ENCODE results near the gene PUS10.
A peak's percentile ranks its signal among the peaks of the same experiment; 100 is the strongest.
"Not testable (repeated sequence)": the region's sequence is repeated elsewhere in the genome, so short reads cannot be mapped to it uniquely, and the experiment has no call there.

PUS10 gene

GRCh38 chr2:60992985-60993392, 25.1 kb downstream of the PUS10 start:
- peaks cover 13% of the 10 kb centered on the region for H3K4me1 Mint-ChIP-seq (ENCODE audit: low read depth)
- peaks cover 6% of the 10 kb centered on the region for H3K9me3 Mint-ChIP-seq
- peak overlapping the region; percentile 67 for H3K27ac Mint-ChIP-seq
- peaks cover 18% of the 10 kb centered on the region for H3K36me3 Mint-ChIP-seq (ENCODE audit: low read depth)
- H3K27me3 Mint-ChIP-seq = no peaks in the 10 kb centered on the region
- no peak overlapping the region for H3K4me3 Mint-ChIP-seq
- no peak for DNase-seq

DNA sequence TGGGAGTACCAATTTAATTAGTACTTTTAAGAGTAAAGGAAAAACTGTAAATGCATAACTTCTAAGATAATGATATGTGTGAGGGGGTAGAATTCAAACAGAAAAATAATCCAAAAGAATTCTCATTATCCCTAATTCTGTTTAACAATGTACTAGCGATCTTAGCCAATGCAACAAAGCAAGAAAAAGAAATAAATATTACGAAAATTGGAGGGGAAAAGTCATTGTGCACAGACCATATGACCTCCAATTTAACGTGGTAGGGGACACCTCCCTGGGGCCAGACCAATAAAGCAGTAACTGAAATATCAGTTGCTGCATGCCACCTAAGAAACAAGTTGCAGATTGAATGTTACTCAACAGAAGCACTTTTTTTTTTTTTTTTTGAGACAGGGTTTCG, 26.4 kb downstream of the PUS10 start:
- Mint-ChIP-seq H3K4me3 (no peak overlapping the region), H3K36me3 (ENCODE audit: low read depth) (peaks cover 20% of the 10 kb centered on the region), H3K27me3 (no peaks in the 10 kb centered on the region), H3K4me1 (ENCODE audit: low read depth) (peaks cover 13% of the 10 kb centered on the region), H3K27ac (no peak overlapping the region), H3K9me3 (peaks cover 6% of the 10 kb centered on the region)
- DNase-seq = no peak

DNA sequence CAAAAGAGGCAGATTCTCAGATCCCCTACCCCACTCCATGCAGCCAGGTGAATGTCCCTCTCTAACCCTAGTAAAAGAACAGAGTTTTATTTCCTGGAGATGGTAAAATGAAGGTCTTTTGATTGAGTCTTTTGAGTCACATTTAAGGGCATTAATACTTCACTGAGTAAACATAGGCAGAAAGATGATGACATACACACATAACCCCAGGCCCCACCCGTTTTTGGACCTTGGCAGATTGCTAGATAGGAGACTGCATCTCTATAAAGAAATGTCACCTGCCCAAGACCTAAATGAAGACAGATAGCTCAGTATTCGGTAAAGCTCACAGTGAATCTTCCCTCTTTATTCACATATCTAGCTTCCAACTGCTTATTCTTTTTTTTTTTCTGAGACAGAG, 28.8 kb downstream of the PUS10 start:
- Mint-ChIP-seq H3K4me1 (ENCODE audit: low read depth) (peaks cover 13% of the 10 kb centered on the region), H3K4me3 (no peak overlapping the region), H3K27ac (no peak overlapping the region), H3K27me3 (no peaks in the 10 kb centered on the region), H3K36me3 (ENCODE audit: low read depth) (peaks cover 20% of the 10 kb centered on the region), H3K9me3 (peaks cover 6% of the 10 kb centered on the region)
- DNase-seq = no peak

DNA sequence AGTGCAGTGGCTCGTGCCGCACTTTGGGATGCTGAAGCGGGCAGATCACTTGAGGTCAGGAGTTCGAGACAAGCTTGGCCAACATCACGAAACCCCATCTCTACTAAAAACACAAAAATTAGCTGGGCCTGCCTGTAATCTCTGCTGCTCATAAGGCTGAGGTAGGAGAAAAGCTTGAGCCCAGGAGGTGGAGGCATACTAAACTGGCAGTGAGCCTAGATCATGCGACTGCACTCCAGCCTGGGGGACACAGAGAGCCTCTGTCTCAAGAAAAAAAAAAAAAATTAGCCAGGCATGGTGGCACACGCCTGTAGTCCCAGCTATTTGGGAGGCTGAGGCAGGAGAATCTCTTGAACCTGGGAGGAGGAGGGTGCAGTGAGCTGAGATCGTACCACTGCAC, 30.4 kb downstream of the PUS10 start:
- not testable (repeated sequence) for DNase-seq

GRCh38 chr2:60987041-60987440, 31.0 kb downstream of the PUS10 start:
- no peaks in the 10 kb centered on the region for H3K27me3 Mint-ChIP-seq
- DNase-seq = no peak
- H3K27ac Mint-ChIP-seq = no peak overlapping the region
- H3K9me3 Mint-ChIP-seq = peaks cover 6% of the 10 kb centered on the region
- H3K4me1 Mint-ChIP-seq (ENCODE audit: low read depth) = no peaks in the 10 kb centered on the region
- H3K4me3 Mint-ChIP-seq = no peak overlapping the region
- H3K36me3 Mint-ChIP-seq (ENCODE audit: low read depth) = peaks cover 11% of the 10 kb centered on the region

More for the DNA sequence above, 30.4 kb downstream of the PUS10 start:
- not testable (repeated sequence) for H3K27me3 Mint-ChIP-seq; H3K27ac Mint-ChIP-seq; H3K9me3 Mint-ChIP-seq; H3K4me3 Mint-ChIP-seq; H3K4me1 Mint-ChIP-seq (ENCODE audit: low read depth)
- peaks cover 14% of the 10 kb centered on the region for H3K36me3 Mint-ChIP-seq (ENCODE audit: low read depth)

GRCh38 chr2:60984720-60985119, 33.3 kb downstream of the PUS10 start:
- H3K27ac Mint-ChIP-seq = no peak overlapping the region
- peaks cover 2% of the 10 kb centered on the region for H3K36me3 Mint-ChIP-seq (ENCODE audit: low read depth)
- H3K4me3 Mint-ChIP-seq = no peak overlapping the region
- no peak for DNase-seq
- H3K4me1 Mint-ChIP-seq (ENCODE audit: low read depth) = peaks cover 4% of the 10 kb centered on the region
- no peaks in the 10 kb centered on the region for H3K9me3 Mint-ChIP-seq
- H3K27me3 Mint-ChIP-seq = no peaks in the 10 kb centered on the region

GRCh38 chr2:60982066-60982465, 36.0 kb downstream of the PUS10 start:
- not testable (repeated sequence) for H3K27me3 Mint-ChIP-seq; H3K27ac Mint-ChIP-seq; H3K36me3 Mint-ChIP-seq (ENCODE audit: low read depth); H3K9me3 Mint-ChIP-seq; DNase-seq; H3K4me3 Mint-ChIP-seq
- H3K4me1 Mint-ChIP-seq (ENCODE audit: low read depth) = peaks cover 22% of the 10 kb centered on the region

DNA sequence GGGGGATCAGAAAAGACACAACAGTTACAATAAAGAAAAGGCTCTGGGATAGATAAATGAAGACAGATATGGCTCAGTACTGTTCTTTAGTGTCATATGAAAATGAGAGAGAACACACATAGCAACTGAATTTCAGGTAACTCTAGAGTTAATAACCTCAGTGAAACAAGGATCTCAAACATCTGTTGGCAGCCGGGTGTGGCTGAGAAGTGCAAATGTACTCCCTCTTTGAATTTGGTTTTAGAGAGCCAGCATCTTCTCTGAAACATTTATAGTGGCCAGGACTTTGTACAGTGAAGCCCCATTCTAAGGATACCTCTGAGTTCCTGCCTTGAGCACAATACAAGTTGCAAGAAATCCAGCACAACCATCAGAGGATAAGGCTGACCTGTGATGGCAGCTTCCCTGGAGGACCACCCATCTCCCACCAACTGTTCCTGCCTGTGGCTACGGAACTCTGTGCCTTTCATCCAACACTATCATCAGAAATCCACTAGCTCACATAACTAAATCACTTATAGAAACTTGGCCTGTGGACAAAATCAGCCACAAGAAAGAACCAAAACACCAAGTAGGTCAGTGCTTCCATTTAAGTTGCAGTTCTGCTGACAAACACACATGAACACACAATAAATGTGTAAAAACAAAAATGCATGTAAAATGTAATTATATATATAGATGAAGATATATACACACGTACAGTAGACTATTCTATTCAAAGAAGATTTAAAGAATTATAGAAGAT, 37.8 kb downstream of the PUS10 start:
- DNase-seq = no peak
- Mint-ChIP-seq H3K27me3 (no peaks in the 10 kb centered on the region), H3K4me1 (ENCODE audit: low read depth) (peaks cover 37% of the 10 kb centered on the region), H3K9me3 (no peaks in the 10 kb centered on the region), H3K27ac (no peak overlapping the region), H3K4me3 (no peak overlapping the region), H3K36me3 (ENCODE audit: low read depth) (no peaks in the 10 kb centered on the region)

DNA sequence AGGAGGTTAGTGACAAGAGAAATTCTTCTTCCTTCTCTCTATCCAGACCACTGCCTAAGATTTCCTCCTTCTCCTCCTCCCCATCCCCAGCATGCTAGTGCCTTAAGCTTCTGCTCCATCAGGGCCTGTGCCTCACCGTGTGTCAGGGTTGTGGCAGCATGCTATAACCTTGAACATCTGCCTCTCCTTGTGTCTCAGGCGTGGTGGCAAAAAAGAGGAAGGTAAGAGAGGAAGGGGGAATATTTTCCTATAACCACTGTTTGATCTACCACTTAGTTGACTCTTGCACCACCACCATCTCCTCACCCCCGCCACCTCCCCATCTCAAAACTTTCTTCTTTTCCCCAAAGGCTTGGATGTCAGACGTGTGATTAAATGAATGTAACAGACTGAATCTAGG, 38.8 kb downstream of the PUS10 start:
- Mint-ChIP-seq H3K4me3 (no peak overlapping the region), H3K36me3 (ENCODE audit: low read depth) (no peaks in the 10 kb centered on the region), H3K27ac (no peak overlapping the region), H3K27me3 (no peaks in the 10 kb centered on the region), H3K4me1 (ENCODE audit: low read depth) (peaks cover 43% of the 10 kb centered on the region), H3K9me3 (no peaks in the 10 kb centered on the region)
- DNase-seq = no peak

DNA sequence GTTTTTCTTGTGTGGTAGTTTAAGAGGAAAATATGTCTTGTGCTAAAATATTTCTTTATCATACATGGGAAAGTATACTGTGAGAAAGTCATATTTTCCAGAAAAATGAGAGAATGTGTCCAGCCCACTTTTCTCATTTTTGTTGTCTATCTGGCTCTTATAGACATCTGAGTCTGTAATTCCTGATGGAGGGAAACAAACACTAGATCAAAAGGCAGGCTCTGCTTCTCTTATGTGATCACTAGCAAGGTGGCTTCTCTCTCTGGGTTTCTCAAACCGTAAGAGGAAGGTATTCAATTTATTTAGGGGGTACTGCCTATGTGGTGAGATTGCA, 40.5 kb downstream of the PUS10 start:
- peak overlapping the region; percentile 82 for H3K27ac Mint-ChIP-seq
- H3K4me1 Mint-ChIP-seq (ENCODE audit: low read depth) = peaks cover 45% of the 10 kb centered on the region
- peak overlapping the region; percentile 3 for H3K4me3 Mint-ChIP-seq

GRCh38 chr2:60976875-60977561, 41.0 kb downstream of the PUS10 start:
- Mint-ChIP-seq H3K4me3 (peak overlapping the region; percentile 3), H3K9me3 (no peaks in the 10 kb centered on the region), H3K27me3 (no peaks in the 10 kb centered on the region), H3K36me3 (ENCODE audit: low read depth) (no peaks in the 10 kb centered on the region), H3K4me1 (ENCODE audit: low read depth) (peaks cover 48% of the 10 kb centered on the region), H3K27ac (peak overlapping the region; percentile 82)
- no peak for DNase-seq

More for the DNA sequence above, 40.5 kb downstream of the PUS10 start:
- H3K9me3 Mint-ChIP-seq = no peaks in the 10 kb centered on the region
- no peaks in the 10 kb centered on the region for H3K27me3 Mint-ChIP-seq
- H3K36me3 Mint-ChIP-seq (ENCODE audit: low read depth) = no peaks in the 10 kb centered on the region
- no peak for DNase-seq

DNA sequence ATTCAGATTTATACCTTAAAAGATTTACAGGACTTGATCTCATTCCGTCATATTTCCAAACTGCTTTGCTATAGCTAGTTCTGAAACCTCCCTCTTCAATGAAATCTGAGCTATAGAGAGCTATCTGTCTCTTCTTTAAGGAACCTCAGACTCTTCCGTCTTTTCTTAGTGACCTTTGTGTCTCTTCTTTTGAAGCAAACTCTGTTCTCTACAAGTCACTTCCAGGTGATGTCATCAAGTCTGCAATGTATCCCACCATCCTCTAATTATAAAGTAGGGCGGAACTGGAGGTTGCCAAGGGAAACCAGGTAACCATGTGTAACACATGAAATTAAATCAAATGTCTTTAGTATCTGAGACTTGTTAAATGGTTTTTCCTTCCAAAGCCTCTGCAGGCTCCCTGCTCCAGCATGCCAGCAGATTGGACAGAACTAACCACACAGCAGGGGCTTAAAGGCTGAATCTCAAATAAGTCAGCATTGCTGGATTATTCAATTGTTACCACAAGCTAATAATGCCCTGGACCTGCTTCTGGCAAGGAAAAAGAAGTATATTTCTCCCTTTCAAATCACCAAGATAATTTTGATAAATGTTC, 41.7 kb downstream of the PUS10 start:
- peaks cover 54% of the 10 kb centered on the region for H3K4me1 Mint-ChIP-seq (ENCODE audit: low read depth)
- no peak overlapping the region for H3K4me3 Mint-ChIP-seq
- H3K27ac Mint-ChIP-seq = no peak overlapping the region
- no peaks in the 10 kb centered on the region for H3K9me3 Mint-ChIP-seq
- no peak for DNase-seq
- H3K27me3 Mint-ChIP-seq = no peaks in the 10 kb centered on the region
- H3K36me3 Mint-ChIP-seq (ENCODE audit: low read depth) = no peaks in the 10 kb centered on the region

- no peaks in the 10 kb centered on the region for H3K27me3 Mint-ChIP-seq
- peaks cover 52% of the 10 kb centered on the region for H3K4me1 Mint-ChIP-seq (ENCODE audit: low read depth)
- H3K36me3 Mint-ChIP-seq (ENCODE audit: low read depth) = no peaks in the 10 kb centered on the region
- no peak for DNase-seq
- H3K9me3 Mint-ChIP-seq = no peaks in the 10 kb centered on the region
- H3K4me3 Mint-ChIP-seq = no peak overlapping the region
- H3K27ac Mint-ChIP-seq = no peak overlapping the region
Observed at GRCh38 chr2:60974652-60975051, 43.4 kb downstream of the PUS10 start.

- H3K4me1 Mint-ChIP-seq (ENCODE audit: low read depth) = peaks cover 50% of the 10 kb centered on the region
- no peaks in the 10 kb centered on the region for H3K36me3 Mint-ChIP-seq (ENCODE audit: low read depth)
- DNase-seq = no peak
- H3K4me3 Mint-ChIP-seq = no peak overlapping the region
- H3K27me3 Mint-ChIP-seq = no peaks in the 10 kb centered on the region
- no peak overlapping the region for H3K27ac Mint-ChIP-seq
- no peaks in the 10 kb centered on the region for H3K9me3 Mint-ChIP-seq
Observed at GRCh38 chr2:60973705-60974104, 44.4 kb downstream of the PUS10 start.
